GM18498 (cell line): Measurements from ENCODE around the gene TBL1XR1.

Source experiments
- ATAC-seq: cut with Tn5 transposase; IDR thresholded peaks from one replicate; pipeline ENCODE4 v1.9.1; 2021; ENCODE audit warnings: mild to moderate bottlenecking, moderate library complexity; ENCODE audit not compliant: unreplicated experiment

The TBL1XR1 gene

DNA sequence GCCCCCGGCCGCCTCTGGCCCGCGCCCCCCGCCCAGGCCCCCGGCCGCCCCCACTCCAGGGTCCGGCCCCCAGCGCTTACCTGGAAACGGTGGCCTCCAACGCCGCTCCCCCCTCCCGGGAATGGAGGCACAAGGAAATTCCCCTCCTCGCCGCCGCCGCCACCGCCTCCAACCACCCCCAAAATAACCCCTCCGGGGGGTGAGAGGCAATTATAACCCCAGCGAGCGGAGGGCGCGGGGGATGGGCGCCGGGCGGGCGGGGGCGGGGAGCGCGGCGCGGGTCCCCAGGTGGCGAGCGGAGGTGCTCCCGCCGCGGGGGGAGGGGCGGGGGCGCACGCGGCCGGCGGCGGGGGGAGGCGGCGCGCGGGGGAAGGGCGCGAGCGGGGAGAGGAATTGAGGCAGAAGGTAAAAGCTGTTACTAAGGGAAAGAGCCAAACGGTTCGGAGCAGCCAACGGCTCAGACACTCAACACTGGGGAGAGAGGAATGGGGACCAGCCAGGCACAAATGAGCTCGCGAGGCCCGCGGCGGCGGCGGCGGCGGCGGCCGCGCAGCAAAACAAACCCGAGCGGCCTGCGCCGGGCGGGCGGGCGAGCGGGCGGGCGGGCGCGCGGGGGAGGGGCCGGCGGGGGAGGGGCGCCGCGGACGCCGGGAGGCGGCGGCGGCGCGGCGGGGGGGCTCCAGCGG, at the start of gene TBL1XR1:
TSS of gene TBL1XR1 (minus strand) at position 442 of the 686 bp plus-strand sequence. CDS start 132,505 bp downstream, outside the sequence.
- ATAC-seq: peak; percentile 53

DNA sequence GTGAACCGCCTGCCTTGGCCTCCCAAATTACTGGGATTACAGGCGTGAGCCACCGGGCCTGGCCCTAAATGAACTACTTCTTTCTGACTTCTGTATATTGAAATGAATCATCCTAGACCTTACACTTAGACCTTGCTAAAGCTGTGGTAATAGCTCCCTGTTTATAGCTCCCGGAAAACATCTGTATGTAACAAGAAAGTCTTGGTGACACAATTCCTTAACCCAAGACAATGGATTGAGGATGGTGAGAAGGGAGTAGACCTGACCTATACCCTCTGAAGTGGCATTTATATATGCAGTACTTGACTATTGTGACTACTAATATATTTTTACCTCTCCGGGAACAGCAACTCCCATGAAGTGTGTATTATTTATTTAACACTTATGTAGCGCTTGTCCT, 48.0 kb upstream of the TBL1XR1 start:
- ATAC-seq: no peak

- ATAC-seq: no peak
Observed at GRCh38 chr3:177244606-177245005, 47.3 kb upstream of the TBL1XR1 start.

DNA sequence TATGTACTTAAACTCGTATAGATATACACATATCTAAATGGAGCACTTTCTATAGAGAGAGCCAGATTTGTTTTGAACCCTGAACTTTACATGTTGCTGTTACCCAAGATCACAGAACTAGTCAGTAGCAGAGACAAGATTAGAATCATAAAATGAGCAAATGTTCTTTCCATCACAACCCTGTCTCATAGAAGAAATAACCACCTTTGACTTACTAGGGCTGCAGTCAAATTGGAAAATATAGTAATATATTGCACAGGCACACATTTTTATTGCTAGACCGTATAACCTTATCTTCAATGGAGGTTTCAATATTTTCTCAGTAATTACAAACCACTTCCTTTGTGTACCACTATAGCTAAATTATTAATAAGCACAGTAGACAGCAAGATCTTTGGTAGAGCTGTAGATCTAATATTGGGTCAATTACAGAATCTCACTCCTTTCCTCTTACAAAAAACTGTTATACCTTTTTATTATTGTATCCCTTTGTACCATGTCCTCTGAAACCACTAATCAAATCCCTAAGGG, 41.5 kb upstream of the TBL1XR1 start:
- ATAC-seq: no peak

DNA sequence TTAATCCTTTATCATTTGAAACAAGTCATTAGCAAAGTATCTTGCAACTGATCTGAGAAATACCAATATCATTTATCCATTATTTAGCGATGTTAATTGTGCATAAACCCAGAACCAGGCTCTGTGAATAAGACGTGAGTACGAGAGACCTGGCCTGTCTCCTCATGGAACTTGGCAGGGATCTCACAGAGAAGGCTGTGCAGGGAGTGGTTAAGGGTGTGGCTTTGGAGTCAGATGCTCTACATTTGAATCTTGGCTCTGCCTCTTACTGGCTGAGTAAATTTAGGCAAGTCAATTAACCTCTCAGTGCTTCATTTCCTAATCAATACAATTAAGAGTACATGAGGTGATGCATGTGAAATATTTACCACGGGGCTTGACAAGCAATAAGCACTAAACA, 39.9 kb upstream of the TBL1XR1 start:
- no peak for ATAC-seq

- ATAC-seq: no peak
Observed at GRCh38 chr3:177236704-177237103, 39.4 kb upstream of the TBL1XR1 start.

- no peak for ATAC-seq
Observed at GRCh38 chr3:177234121-177234520, 36.8 kb upstream of the TBL1XR1 start.

DNA sequence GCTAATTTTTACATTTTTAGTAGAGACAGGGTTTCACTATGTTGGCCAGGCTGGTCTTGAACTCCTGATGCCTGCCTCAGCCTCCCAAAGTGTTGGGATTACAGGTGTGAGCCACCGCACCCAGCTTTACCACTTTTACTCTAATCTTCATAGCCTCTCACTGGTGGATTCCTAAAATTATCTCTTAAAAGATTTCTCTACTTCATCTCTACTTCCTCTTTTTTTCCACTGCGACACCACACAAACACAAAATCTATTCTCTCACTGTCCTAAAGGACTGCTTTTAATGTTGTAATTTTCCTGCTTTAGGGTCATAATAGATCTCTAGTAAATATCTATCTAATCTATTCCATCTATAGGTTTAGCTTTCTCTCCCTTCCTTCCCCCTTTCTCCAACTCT, 34.0 kb upstream of the TBL1XR1 start:
- ATAC-seq: no peak

DNA sequence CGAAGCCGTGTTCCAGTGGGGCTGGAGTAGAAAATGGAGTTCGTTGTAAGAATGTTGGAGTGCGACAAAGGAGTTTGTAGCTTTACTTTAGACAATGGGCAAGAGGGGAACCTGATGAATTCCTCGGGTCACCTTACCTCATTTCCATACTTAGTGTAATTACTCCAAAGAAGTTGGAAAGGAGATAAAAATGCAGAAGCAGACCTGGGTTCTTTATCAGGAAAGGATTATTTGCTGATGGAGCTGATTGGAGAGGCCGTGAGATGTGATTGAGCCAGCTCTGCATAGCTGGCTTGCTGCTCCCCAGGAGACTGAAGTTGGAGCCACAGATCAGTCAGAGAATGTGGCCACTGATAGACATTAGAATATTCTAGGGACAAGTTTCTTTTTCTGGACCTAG, 33.4 kb upstream of the TBL1XR1 start:
- ATAC-seq: no peak

GRCh38 chr3:177229791-177230190, 32.5 kb upstream of the TBL1XR1 start:
- ATAC-seq: no peak

- no peak for ATAC-seq
Observed at GRCh38 chr3:177228601-177229190, 31.4 kb upstream of the TBL1XR1 start.

- ATAC-seq: no peak
Observed at GRCh38 chr3:177224414-177224813, 27.1 kb upstream of the TBL1XR1 start.

- no peak for ATAC-seq
Observed at GRCh38 chr3:177221744-177222143, 24.5 kb upstream of the TBL1XR1 start.

GRCh38 chr3:177220136-177220974, 23.1 kb upstream of the TBL1XR1 start:
- no peak for ATAC-seq

GRCh38 chr3:177213801-177214535, 16.7 kb upstream of the TBL1XR1 start:
- ATAC-seq: no peak

DNA sequence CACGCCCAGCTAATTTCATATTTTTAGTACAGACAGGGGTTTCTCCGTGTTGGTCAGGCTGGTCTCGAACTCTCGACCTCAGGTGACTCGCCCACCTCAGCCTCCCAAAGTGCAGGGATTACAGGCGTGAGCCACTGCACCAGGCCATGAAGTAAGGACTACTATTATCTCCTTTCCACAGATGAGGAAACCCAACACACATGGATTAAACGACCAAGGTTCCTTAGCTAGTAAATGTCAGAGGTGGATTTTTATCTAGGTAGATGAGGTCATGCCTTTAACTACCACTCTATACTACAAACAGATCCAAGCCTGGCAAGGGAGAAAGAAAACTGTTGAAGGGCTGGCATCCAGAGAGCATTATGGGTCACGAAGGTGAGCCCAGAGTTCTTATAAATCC, 15.5 kb upstream of the TBL1XR1 start:
- ATAC-seq: no peak

GRCh38 chr3:177212278-177212610, 15.0 kb upstream of the TBL1XR1 start:
- no peak for ATAC-seq

DNA sequence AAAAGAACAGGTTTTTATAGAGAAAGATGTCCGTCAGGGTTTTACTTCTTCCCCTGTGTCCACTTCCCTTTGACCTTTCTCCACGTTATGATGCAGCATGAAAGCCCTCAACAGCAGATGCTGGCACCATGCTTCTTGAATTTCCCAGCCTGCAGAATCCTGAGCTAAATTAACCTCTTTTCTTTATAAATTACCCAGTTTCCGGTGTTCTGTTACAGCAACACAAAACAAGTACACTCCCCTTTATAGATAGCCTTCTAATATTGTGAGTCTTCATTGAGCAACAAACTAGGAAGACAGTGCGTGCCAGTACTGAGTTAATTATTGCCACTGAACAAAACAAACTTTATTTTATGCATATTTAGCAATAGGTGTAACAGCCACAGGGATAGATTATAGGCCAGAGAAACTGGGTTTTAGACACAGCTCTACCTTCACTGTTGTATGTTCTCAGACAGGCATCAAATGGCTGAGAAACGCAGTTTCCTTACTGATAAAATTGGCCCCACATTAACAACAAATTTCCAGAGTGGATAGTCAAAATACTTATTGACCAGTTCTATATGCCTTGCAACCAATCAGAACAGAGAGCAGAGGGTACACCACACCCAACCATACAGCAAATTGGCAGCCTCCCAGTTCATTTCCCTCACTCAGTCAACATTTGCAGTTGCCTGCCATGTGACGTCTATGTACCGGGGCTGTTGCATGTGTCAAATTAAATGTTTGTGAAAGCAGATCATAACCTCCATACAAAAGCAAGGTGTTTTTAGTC, 14.4 kb upstream of the TBL1XR1 start:
- no peak for ATAC-seq

- no peak for ATAC-seq
Observed at GRCh38 chr3:177210744-177211502, 13.6 kb upstream of the TBL1XR1 start.

GRCh38 chr3:177209509-177209908, 12.2 kb upstream of the TBL1XR1 start:
- no peak for ATAC-seq
